ENCODE data around the gene NDFIP2. TPM values are rescaled to one million over a fixed set of nuclear protein-coding genes. Genes with fewer than 3 reads are reported as not detected.

NDFIP2 gene
- total RNA-seq, 4 donors from 2014 or later = 19.4 to 31.3 (median 23.7) TPM

DNA sequence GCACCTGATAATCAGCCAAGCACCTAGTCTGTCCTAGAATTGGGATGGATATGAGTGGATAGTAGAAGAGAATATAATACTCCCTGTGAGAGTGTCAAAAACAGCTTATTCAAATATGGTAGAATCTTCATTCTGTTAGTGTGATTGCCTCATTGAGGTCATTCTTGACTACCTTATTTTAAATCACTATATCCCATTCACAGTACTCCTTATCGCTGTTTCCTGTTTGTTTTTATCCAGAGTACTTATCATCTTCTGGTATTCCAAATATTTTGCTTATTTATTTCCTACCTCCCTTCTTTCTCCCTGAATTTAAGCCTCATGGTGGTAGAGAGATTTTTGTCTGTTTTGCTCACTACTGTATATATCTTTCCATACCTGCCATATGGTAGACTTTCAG lies 9.9 kb downstream of the NDFIP2 start:
- no peak for DNase-seq
- no peaks in the 10 kb centered on the region for H3K27me3 ChIP-seq
- TF ChIP-seq POLR2A (IDR thresholded peaks at IDR 0.05) = no peak
- TF ChIP-seq, protein P1, sequence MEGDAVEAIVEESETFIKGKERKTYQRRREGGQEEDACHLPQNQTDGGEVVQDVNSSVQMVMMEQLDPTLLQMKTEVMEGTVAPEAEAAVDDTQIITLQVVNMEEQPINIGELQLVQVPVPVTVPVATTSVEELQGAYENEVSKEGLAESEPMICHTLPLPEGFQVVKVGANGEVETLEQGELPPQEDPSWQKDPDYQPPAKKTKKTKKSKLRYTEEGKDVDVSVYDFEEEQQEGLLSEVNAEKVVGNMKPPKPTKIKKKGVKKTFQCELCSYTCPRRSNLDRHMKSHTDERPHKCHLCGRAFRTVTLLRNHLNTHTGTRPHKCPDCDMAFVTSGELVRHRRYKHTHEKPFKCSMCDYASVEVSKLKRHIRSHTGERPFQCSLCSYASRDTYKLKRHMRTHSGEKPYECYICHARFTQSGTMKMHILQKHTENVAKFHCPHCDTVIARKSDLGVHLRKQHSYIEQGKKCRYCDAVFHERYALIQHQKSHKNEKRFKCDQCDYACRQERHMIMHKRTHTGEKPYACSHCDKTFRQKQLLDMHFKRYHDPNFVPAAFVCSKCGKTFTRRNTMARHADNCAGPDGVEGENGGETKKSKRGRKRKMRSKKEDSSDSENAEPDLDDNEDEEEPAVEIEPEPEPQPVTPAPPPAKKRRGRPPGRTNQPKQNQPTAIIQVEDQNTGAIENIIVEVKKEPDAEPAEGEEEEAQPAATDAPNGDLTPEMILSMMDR (IDR thresholded peaks at IDR 0.05) = no peak
- peaks cover 6 to 23% of the 10 kb centered on the region in 2 donors for H3K4me1 ChIP-seq
- H3K36me3 ChIP-seq = no peaks in the 10 kb centered on the region
- 93 to 98% methylated on average over 1 of the region's 1 CpG for WGBS, 2 donors
- H3K9me3 ChIP-seq = no peaks in the 10 kb centered on the region
- H3K4me3 ChIP-seq (replicated peaks in 1 of 3) = no peak overlapping the region
- intact Hi-C loops (cut with DNase I) = no loop called here
- H3K27ac ChIP-seq = no peak overlapping the region

DNA sequence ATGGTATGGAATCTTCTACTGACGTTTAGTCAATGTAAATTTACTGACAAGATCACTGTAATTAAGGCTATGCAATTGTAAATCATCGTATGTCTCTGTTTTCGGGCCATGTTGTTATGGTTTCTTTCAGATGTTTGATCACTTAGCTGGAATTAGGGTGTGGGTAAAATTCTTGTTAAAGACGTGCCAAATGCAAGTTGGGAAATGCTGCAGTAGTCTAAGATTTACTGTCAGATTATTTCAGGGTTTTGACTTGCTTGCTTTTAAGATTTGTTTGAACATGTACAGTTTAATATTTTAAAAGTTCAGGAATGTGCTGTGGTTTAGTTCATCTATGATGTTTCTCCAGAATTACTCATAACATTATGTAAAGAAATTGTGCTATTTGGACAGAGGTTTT lies 10.8 kb downstream of the NDFIP2 start:
- no peak for DNase-seq
- no peak for TF ChIP-seq POLR2A (IDR thresholded peaks at IDR 0.05)
- TF ChIP-seq, protein P1 (IDR thresholded peaks at IDR 0.05) = no peak
- peaks cover 6 to 23% of the 10 kb centered on the region in 2 donors for H3K4me1 ChIP-seq
- H3K27ac ChIP-seq = no peak overlapping the region
- intact Hi-C loops (cut with DNase I) = no loop called here
- H3K9me3 ChIP-seq = no peaks in the 10 kb centered on the region
- H3K36me3 ChIP-seq = no peaks in the 10 kb centered on the region
- whole genome bisulfite sequencing, 2 donors = 83% methylated on average over 4 of the region's 4 CpGs
- no peak overlapping the region for H3K4me3 ChIP-seq (replicated peaks in 1 of 3)
- H3K27me3 ChIP-seq = no peaks in the 10 kb centered on the region

DNA sequence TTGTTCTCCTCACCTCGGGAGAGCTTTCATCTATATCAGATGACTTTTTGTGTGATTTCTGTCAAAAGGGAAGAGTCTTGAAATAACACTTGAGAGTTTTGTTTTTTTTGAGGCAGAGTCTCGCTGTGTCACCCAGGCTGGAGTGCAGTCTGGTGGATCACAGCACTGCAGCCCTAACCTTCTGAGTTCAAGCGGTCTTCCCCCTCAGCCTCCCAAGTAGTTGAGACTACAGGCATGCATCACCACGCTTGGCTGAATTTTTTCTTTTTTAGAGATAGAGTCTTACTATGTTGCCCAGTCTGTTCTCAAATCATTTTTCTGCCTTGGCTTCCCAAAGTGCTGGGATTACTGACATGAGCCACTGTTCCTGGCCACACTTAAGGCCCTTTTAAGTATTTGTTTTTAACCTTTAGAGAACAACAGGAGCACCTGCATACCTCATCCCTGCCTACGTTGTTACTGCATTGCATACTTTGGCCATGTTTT lies 11.4 kb downstream of the NDFIP2 start:
- H3K36me3 ChIP-seq = no peaks in the 10 kb centered on the region
- peaks cover 6 to 23% of the 10 kb centered on the region in 2 donors for H3K4me1 ChIP-seq
- H3K9me3 ChIP-seq = no peaks in the 10 kb centered on the region
- DNase-seq = peak; percentile 76 to 77
- no peak overlapping the region for H3K27ac ChIP-seq
- H3K4me3 ChIP-seq (replicated peaks in 1 of 3) = no peak overlapping the region
- no peaks in the 10 kb centered on the region for H3K27me3 ChIP-seq
- TF ChIP-seq POLR2A (IDR thresholded peaks at IDR 0.05) = no peak
- TF ChIP-seq, protein P1 (IDR thresholded peaks at IDR 0.05) = no peak
- intact Hi-C loops (cut with DNase I) = no loop called here
- WGBS, 2 donors = 44 to 48% methylated on average over 5 of the region's 5 CpGs

DNA sequence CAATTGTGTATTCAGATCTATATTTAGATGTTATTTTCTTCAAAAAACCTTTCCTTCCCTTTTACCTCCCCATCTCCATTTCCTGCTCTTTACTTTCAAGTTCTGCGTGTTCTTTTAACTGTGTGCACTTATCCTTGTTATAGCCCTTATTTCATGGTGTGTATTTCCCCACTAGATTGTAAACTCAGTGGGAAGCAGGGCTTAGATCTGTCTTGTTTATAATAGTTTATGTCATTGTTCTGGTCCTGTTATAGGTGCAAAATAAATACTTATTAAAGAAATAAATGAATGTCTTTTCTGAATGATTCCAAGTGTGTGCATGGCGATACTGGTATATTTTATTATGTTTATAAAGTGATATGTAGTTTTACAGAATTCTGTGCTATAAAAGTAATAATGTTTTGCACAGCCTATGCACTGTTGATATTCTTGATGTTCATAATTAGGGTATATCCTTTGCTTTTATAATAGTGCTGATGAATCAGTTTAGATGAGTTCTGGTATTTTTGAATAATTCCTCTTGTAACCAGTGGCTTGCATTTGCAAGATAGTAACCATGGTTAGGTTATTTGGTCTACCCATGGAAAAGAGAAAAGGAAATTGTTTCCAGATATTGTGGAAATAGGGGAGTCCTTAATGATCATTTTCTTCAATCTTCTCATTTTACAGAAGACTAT lies 12.1 kb downstream of the NDFIP2 start:
- intact Hi-C loops (cut with DNase I) = no loop called here
- H3K4me1 ChIP-seq = peaks cover 6 to 23% of the 10 kb centered on the region in 2 donors
- no peaks in the 10 kb centered on the region for H3K9me3 ChIP-seq
- TF ChIP-seq, protein P1 (IDR thresholded peaks at IDR 0.05) = no peak
- no peak for TF ChIP-seq POLR2A (IDR thresholded peaks at IDR 0.05)
- DNase-seq = no peak
- H3K36me3 ChIP-seq = no peaks in the 10 kb centered on the region
- 92 to 93% methylated on average over 2 of the region's 2 CpGs for WGBS, 2 donors
- no peaks in the 10 kb centered on the region for H3K27me3 ChIP-seq
- no peak overlapping the region for H3K4me3 ChIP-seq (replicated peaks in 1 of 3)
- no peak overlapping the region for H3K27ac ChIP-seq

DNA sequence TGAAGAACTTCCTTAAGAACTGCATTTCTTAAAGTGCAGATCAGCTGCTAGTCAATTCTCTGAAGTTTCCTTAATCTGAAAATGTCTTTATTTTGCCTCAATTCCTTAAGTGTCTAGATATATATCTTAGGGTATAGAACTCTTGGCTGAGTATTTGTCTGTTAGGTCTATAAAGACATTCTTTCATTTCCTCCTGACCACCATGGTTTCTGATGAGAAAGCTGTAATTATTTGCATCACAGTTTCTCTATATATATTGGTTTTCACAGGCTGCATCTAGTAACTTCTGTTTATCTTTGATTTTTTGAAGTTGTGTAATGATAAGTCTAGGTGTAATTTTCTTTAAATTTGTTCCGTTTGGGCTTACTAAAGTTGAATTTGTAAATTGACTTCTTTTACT lies 15.2 kb downstream of the NDFIP2 start:
- intact Hi-C loops (cut with DNase I) = no loop called here
- Histone ChIP-seq H3K36me3 (no peaks in the 10 kb centered on the region), H3K4me1 (peaks cover 2 to 16% of the 10 kb centered on the region in 2 donors), H3K27ac (no peak overlapping the region), H3K9me3 (no peaks in the 10 kb centered on the region), H3K27me3 (no peaks in the 10 kb centered on the region), H3K4me3 (replicated peaks in 1 of 3) (no peak overlapping the region)
- no peak for TF ChIP-seq POLR2A (IDR thresholded peaks at IDR 0.05)
- TF ChIP-seq, protein P1 (IDR thresholded peaks at IDR 0.05) = no peak
- WGBS, 2 donors = 95 to 96% methylated on average over 1 of the region's 1 CpG
- no peak for DNase-seq
